SU-DHL-6 (cell line): Measurements from ENCODE around the gene HOXA10.

Experiments used
- H2AFZ ChIP-seq: fragments of 200-600 bp; sonication (generic); 2 replicates; pipeline ENCODE4 v1.6.1; 2014; ENCODE audit warnings: low read depth, mild to moderate bottlenecking, moderate library complexity, mixed read lengths, antibody characterized with exemption, low read length; ENCODE audit not compliant: severe bottlenecking
- H3F3A ChIP-seq: fragments of 200-600 bp; shearing (Covaris generic); 2 replicates; pipeline ENCODE4 v1.6.0; 2016; ENCODE audit warnings: antibody characterized with exemption, mild to moderate bottlenecking; ENCODE audit not compliant: insufficient read depth
- H3K27ac ChIP-seq: fragments of 200-600 bp; sonication (generic); 2 replicates; pipeline ENCODE4 v1.5.1; 2016; ENCODE audit warnings: low read depth, mild to moderate bottlenecking, low read length, moderate library complexity, mixed read lengths
- H3K27me3 ChIP-seq: fragments of 200-600 bp; sonication (generic), shearing (Covaris generic); 2 replicates; pipeline ENCODE4 v1.6.0; 2014; ENCODE audit warnings: mild to moderate bottlenecking, low read length
- H3K36me3 ChIP-seq: fragments of 200-600 bp; sonication (generic); 2 replicates; pipeline ENCODE4 v1.6.1; 2014; ENCODE audit warnings: mild to moderate bottlenecking, low read length, mixed read lengths
- H3K4me2 ChIP-seq: fragments of 300-600, 200-600 bp; shearing (Covaris generic), sonication (generic); 2 replicates; pipeline ENCODE4 v1.6.0; 2014; ENCODE audit warnings: low read length, low read depth, mild to moderate bottlenecking; ENCODE audit not compliant: poor library complexity, severe bottlenecking
- H3K4me3 ChIP-seq: fragments of 200-600 bp; sonication (generic); 2 replicates; pipeline ENCODE4 v1.5.1; 2014; ENCODE audit warnings: antibody characterized with exemption, low read length, mild to moderate bottlenecking, mixed read lengths; ENCODE audit not compliant: insufficient read depth, poor library complexity, severe bottlenecking
- H3K79me2 ChIP-seq: fragments of 200-600 bp; sonication (generic); 2 replicates; pipeline ENCODE4 v1.6.1; 2014; ENCODE audit warnings: mild to moderate bottlenecking, low read length, moderate library complexity; ENCODE audit not compliant: insufficient read depth
- H3K9ac ChIP-seq: fragments of 200-600 bp; sonication (generic); 2 replicates; pipeline ENCODE4 v1.7.0; 2014; ENCODE audit warnings: mild to moderate bottlenecking, low read length
- H3K9me2 ChIP-seq: fragments of 200-600 bp; sonication (generic); replicated peaks from 2 replicates; pipeline ENCODE4 v1.6.1; 2014; ENCODE audit warnings: low read length; ENCODE audit not compliant: insufficient read depth
- H3K9me3 ChIP-seq: fragments of 200-600 bp; sonication (generic); 2 replicates; pipeline ENCODE4 v1.6.1; 2014; ENCODE audit warnings: low read length, mixed read lengths; ENCODE audit not compliant: insufficient read depth
- H4K20me1 ChIP-seq: fragments of 200-600 bp; sonication (generic); 2 replicates; pipeline ENCODE4 v1.6.1; 2014; ENCODE audit warnings: low read depth, mild to moderate bottlenecking, antibody characterized with exemption, low read length, moderate library complexity, mixed read lengths
- CTCF ChIP-seq: fragments of 200-600 bp; sonication (generic); IDR thresholded peaks from one replicate; pipeline ENCODE4 v1.5.1; 2017; ENCODE audit warnings: antibody characterized with exemption, mild to moderate bottlenecking, low read length, moderate library complexity; ENCODE audit not compliant: insufficient read depth, poor library complexity, severe bottlenecking
- EZH2phosphoT487 ChIP-seq: fragments of 200-600 bp; sonication (generic), shearing (Covaris generic); conservative IDR thresholded peaks from 2 replicates; pipeline ENCODE4 v1.6.1; 2018; ENCODE audit warnings: mild to moderate bottlenecking, antibody characterized with exemption, low read length, moderate library complexity, mixed read lengths

Gene HOXA10

DNA sequence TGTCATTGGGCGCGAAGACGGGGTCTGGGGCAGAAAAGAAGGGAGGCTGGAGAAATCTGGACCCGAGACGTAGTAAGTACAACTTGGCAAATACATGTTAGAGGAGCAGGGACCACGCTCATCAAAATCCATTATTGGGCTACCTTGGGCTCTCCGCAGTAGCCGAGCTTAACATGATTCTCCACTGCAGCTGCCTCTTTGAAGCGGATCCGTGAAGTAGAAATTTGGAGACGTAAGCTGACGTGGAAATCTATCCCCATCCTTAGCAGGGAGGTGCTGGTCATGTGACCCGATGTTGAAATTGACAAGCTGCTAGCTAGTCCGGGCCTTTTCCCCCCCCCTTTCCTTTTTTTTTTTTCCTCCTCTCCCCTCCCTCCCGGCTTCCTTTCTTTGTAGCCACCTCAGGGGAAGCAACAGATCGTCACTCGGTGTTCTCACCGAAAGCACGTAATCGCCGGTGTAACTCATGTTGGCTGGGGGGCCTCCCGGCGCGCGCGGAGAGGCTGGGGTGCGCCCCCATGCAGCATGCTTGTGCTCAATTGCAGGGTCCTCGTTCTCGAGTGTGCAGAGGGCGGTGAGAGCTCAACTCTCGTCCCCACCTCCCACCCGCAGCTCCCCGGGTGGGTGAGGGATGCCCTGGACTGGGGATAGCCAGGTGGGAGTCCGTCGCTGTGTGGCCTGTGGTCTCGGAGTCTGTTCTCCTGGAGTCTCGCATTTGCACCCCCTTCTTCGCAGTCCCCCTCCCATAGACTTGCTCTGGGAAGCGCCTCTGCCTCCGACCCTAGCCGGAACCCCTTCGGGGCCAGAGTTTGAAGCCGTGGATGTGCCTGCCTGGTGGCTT lies 11.1 kb upstream of the HOXA10 start, which contains the start of gene HOXA11:
TSS of gene HOXA11 (minus strand) at position 220 of the 841 bp plus-strand sequence. CDS start at position 132, 88 bp downstream.
- H3K4me2 ChIP-seq: peak within 1 kb of the TSS; percentile 28
- H3F3A ChIP-seq: no peaks in the 10 kb centered on the region
- H3K9ac ChIP-seq: no peak within 1 kb of the TSS
- no peaks in the 10 kb centered on the region for H3K9me2 ChIP-seq
- H3K36me3 ChIP-seq: no peaks in the 10 kb centered on the region
- no peak within 1 kb of the TSS for H3K27ac ChIP-seq
- H2AFZ ChIP-seq: no peak within 1 kb of the TSS
- TF ChIP-seq CTCF: no peak
- TF ChIP-seq EZH2phosphoT487: no peak
- H3K4me3 ChIP-seq: no peak within 1 kb of the TSS
- H4K20me1 ChIP-seq: no peaks in the 10 kb centered on the region
- no peaks in the 10 kb centered on the region for H3K27me3 ChIP-seq
- H3K9me3 ChIP-seq: no peaks in the 10 kb centered on the region
- H3K79me2 ChIP-seq: no peaks in the 10 kb centered on the region

- Histone ChIP-seq H4K20me1 (no peaks in the 10 kb centered on the region), H3K27me3 (no peaks in the 10 kb centered on the region), H3K9me3 (no peaks in the 10 kb centered on the region), H3F3A (no peaks in the 10 kb centered on the region), H3K9ac (no peak overlapping the region), H3K9me2 (no peaks in the 10 kb centered on the region), H3K27ac (no peak overlapping the region), H3K4me3 (no peak overlapping the region), H3K79me2 (no peaks in the 10 kb centered on the region), H3K4me2 (peak overlapping the region; percentile 28), H2AFZ (no peak overlapping the region), H3K36me3 (no peaks in the 10 kb centered on the region)
- TF ChIP-seq EZH2phosphoT487: no peak
- TF ChIP-seq CTCF: no peak
Measured at GRCh38 chr7:27184337-27185012, 10.4 kb upstream of the HOXA10 start.

DNA sequence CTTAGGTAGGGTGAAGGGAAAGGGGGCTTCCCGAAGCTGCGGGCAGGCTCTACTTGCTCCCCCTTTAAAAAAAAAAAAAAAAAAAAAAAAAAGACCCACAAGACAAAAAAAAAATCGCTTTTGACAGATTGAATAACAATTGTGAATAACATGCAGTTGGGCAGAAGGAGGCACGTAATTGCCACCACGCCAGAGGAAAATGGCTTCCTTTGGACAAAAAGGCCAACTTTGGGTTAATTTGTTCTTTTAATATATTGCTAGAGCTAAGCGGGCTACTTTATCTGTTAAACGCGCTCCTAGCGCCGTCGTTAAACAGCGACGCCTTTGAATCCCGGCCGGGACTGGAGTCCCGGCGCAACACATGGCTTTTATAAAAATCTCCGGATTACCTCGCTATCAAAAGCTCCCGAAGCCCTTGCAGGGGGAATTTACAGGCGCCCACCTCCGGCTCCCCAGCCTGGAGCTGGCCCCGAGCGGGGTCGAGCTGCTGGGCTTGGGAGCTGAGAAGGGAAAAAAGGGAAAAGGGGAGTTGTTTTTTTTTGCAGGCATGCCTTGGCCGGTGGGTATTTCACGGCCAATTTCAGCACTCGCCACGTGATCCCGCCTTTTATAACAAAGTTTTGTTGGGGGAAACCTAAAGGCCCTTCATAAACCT lies 9.7 kb upstream of the HOXA10 start:
- no peaks in the 10 kb centered on the region for H3K79me2 ChIP-seq
- H3K27ac ChIP-seq: no peak overlapping the region
- H4K20me1 ChIP-seq: no peaks in the 10 kb centered on the region
- H3K9ac ChIP-seq: no peak overlapping the region
- H3K27me3 ChIP-seq: no peaks in the 10 kb centered on the region
- no peak for TF ChIP-seq EZH2phosphoT487
- TF ChIP-seq CTCF: no peak
- no peak overlapping the region for H2AFZ ChIP-seq
- H3K9me3 ChIP-seq: no peaks in the 10 kb centered on the region
- H3K4me2 ChIP-seq: peak overlapping the region; percentile 28
- no peak overlapping the region for H3K4me3 ChIP-seq
- H3F3A ChIP-seq: no peaks in the 10 kb centered on the region
- no peaks in the 10 kb centered on the region for H3K36me3 ChIP-seq
- no peaks in the 10 kb centered on the region for H3K9me2 ChIP-seq
